HFF-Myc (cell line): ENCODE measurements around the gene PPM1L.
"Not testable (repeated sequence)": the region's sequence is repeated elsewhere in the genome, so short reads cannot be mapped to it uniquely, and the experiment has no call there.

Source experiments
- DNase-seq: peaks from one replicate; pipeline ENCODE4 v3.0.0-alpha.2; 2011; ENCODE audit warnings: low read depth; ENCODE audit errors: extremely low read depth
- H3K4me3 ChIP-seq: replicated peaks from 2 replicates; pipeline ENCODE4 v1.5.1; 2011; ENCODE audit warnings: low read depth, mild to moderate bottlenecking, control low read depth, low read length
- CTCF ChIP-seq: IDR thresholded peaks from 2 replicates; pipeline ENCODE4 v1.5.1; 2012; ENCODE audit warnings: mild to moderate bottlenecking, low read depth, low read length, control low read depth; ENCODE audit errors: missing control alignments

PPM1L gene

GRCh38 chr3:161008086-161008485 is 252.1 kb downstream of the PPM1L start:
- DNase-seq = no peak
- H3K4me3 ChIP-seq = no peak overlapping the region
- TF ChIP-seq CTCF = no peak

GRCh38 chr3:161010151-161010550 is 254.1 kb downstream of the PPM1L start:
- H3K4me3 ChIP-seq, DNase-seq: not testable (repeated sequence)

- TF ChIP-seq CTCF = no peak
- H3K4me3 ChIP-seq = no peak overlapping the region
- no peak for DNase-seq
These were observed 259.1 kb downstream of the PPM1L start for GRCh38 chr3:161014843-161015749.

GRCh38 chr3:161016417-161017313 is 260.6 kb downstream of the PPM1L start:
- H3K4me3 ChIP-seq = no peak overlapping the region
- TF ChIP-seq CTCF = no peak
- no peak for DNase-seq

GRCh38 chr3:161017971-161018370 is 261.9 kb downstream of the PPM1L start:
- DNase-seq = no peak
- TF ChIP-seq CTCF = no peak
- no peak overlapping the region for H3K4me3 ChIP-seq

- DNase-seq = no peak
- no peak for TF ChIP-seq CTCF
- H3K4me3 ChIP-seq = no peak overlapping the region
These were observed 264.2 kb downstream of the PPM1L start for GRCh38 chr3:161020256-161020655.

GRCh38 chr3:161025911-161026310 is 269.9 kb downstream of the PPM1L start:
- no peak overlapping the region for H3K4me3 ChIP-seq
- TF ChIP-seq CTCF = no peak
- DNase-seq = no peak
